Tibial nerve (tissue), 4 donors: ENCODE data around the gene ARHGAP23.

ENCODE experiments used
- EP300 ChIP-seq, 2 donors: sonication (generic); formaldehyde crosslinking; IDR thresholded peaks; one replicate each; pipeline ENCODE4 v1.6.1; 2017; ENCODE audit warnings: antibody characterized with exemption in 2 of 2, mild to moderate bottlenecking in 1 of 2
- POLR2A ChIP-seq, 2 donors: fragments of 450-650 bp; IDR thresholded peaks; one replicate each; pipeline ENCODE4 v1.6.1; 2017; ENCODE audit warnings: antibody characterized with exemption in 2 of 2, mild to moderate bottlenecking in 2 of 2, moderate library complexity in 2 of 2
- TF ChIP-seq, protein P1 (sequence below), 5 experiments: fragments of 200-600 bp in 3 of 5; fragments of 450-650 bp in 2 of 5; sonication (generic) in 3 of 5; IDR thresholded peaks; one replicate each; pipeline ENCODE4 v1.5.1; 2016 to 2019; ENCODE audit warnings: antibody characterized with exemption in 5 of 5, mild to moderate bottlenecking in 3 of 5, moderate library complexity in 2 of 5

- TF ChIP-seq, protein P1, sequence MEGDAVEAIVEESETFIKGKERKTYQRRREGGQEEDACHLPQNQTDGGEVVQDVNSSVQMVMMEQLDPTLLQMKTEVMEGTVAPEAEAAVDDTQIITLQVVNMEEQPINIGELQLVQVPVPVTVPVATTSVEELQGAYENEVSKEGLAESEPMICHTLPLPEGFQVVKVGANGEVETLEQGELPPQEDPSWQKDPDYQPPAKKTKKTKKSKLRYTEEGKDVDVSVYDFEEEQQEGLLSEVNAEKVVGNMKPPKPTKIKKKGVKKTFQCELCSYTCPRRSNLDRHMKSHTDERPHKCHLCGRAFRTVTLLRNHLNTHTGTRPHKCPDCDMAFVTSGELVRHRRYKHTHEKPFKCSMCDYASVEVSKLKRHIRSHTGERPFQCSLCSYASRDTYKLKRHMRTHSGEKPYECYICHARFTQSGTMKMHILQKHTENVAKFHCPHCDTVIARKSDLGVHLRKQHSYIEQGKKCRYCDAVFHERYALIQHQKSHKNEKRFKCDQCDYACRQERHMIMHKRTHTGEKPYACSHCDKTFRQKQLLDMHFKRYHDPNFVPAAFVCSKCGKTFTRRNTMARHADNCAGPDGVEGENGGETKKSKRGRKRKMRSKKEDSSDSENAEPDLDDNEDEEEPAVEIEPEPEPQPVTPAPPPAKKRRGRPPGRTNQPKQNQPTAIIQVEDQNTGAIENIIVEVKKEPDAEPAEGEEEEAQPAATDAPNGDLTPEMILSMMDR (IDR thresholded peaks at IDR 0.05), result no peak
- no peak for TF ChIP-seq EP300 (IDR thresholded peaks at IDR 0.05)
- TF ChIP-seq POLR2A (IDR thresholded peaks at IDR 0.05), result no peak
Observed at GRCh38 chr17:38404174-38404943, 23.9 kb upstream of the ARHGAP23 start.
